ENCODE measurements around the gene MIOS.

The MIOS gene

GRCh38 chr7:7607010-7607409 lies 40.3 kb downstream of the MIOS start:
- TF ChIP-seq, protein P1, sequence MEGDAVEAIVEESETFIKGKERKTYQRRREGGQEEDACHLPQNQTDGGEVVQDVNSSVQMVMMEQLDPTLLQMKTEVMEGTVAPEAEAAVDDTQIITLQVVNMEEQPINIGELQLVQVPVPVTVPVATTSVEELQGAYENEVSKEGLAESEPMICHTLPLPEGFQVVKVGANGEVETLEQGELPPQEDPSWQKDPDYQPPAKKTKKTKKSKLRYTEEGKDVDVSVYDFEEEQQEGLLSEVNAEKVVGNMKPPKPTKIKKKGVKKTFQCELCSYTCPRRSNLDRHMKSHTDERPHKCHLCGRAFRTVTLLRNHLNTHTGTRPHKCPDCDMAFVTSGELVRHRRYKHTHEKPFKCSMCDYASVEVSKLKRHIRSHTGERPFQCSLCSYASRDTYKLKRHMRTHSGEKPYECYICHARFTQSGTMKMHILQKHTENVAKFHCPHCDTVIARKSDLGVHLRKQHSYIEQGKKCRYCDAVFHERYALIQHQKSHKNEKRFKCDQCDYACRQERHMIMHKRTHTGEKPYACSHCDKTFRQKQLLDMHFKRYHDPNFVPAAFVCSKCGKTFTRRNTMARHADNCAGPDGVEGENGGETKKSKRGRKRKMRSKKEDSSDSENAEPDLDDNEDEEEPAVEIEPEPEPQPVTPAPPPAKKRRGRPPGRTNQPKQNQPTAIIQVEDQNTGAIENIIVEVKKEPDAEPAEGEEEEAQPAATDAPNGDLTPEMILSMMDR (IDR thresholded peaks at IDR 0.05; ENCODE audit: low read depth, low read length), result no peak
- no peak overlapping the region for H3K4me3 ChIP-seq (ENCODE audit: low read depth, low read length)

- no peak overlapping the region for H3K4me3 ChIP-seq (ENCODE audit: low read depth, low read length)
- TF ChIP-seq, protein P1 (IDR thresholded peaks at IDR 0.05; ENCODE audit: low read depth, low read length), result no peak
Measured at GRCh38 chr7:7609330-7609729, 42.6 kb downstream of the MIOS start.

- H3K4me3 ChIP-seq (ENCODE audit: low read depth, low read length), result no peak overlapping the region
- TF ChIP-seq, protein P1 (IDR thresholded peaks at IDR 0.05; ENCODE audit: low read depth, low read length), result no peak
Measured at GRCh38 chr7:7612519-7612918, 45.8 kb downstream of the MIOS start.

- H3K4me3 ChIP-seq (ENCODE audit: low read depth, low read length), result no peak overlapping the region
- TF ChIP-seq, protein P1 (IDR thresholded peaks at IDR 0.05; ENCODE audit: low read depth, low read length), result no peak
Measured at GRCh38 chr7:7613210-7613609, 46.5 kb downstream of the MIOS start.

DNA sequence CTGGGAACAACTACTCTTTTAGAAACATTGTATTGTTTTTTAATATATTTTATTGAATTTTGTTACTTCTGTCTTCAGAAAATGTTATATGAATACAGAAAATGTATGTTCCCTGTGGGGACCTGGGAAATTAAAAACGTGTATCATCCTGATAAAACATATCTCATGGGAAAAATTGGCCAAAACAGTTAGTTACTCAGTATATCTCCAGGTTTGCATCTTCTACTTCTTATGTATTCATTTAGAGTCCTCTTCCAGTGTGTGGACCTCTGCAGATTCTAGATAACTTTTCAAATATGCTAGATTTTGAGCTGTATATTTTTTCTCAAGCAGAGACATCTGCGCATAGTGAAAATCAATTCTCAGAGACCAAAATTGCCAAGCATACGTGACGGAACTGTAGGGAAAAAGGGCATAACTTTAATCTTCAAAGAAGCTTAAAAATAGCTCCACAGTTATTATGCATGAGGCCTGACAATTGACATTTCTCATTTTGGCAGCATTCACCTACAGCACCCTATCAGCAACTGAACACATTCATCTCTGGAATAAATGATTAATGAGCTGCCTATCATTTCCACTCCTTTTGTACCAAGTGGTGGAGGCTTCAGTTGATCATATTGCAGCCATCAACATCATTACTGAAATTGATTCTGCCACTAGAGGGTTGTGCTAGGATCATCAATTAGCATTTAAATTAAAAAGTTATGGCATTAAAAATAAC lies 47.5 kb downstream of the MIOS start:
- TF ChIP-seq, protein P1 (IDR thresholded peaks at IDR 0.05; ENCODE audit: low read depth, low read length), result no peak

GRCh38 chr7:7617550-7617949 lies 50.9 kb downstream of the MIOS start:
- H3K4me3 ChIP-seq (ENCODE audit: low read depth, low read length), result no peak overlapping the region
- TF ChIP-seq, protein P1 (IDR thresholded peaks at IDR 0.05; ENCODE audit: low read depth, low read length), result no peak

More for the DNA sequence above, 47.5 kb downstream of the MIOS start:
- no peak overlapping the region for H3K4me3 ChIP-seq (ENCODE audit: low read depth, low read length)

DNA sequence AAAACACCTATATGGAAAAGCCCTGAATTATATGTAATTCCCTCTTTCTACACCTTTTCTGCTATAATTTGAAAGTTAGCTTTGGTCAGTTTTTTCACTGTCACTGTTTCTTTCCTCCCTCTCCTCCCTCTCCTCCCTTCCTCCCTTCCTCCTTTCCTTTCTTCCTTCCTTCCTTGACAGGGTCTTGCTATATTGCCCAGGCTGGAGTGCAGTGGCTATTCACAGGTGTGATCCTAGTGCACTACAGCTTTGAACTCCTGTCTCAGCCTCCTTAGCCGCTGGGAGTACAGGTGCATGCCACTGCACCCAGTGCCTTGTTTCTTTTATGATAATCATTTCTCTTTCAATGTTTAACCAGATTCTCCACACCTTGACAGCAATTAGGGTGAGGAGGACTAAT lies 51.7 kb downstream of the MIOS start:
- TF ChIP-seq, protein P1 (IDR thresholded peaks at IDR 0.05; ENCODE audit: low read depth, low read length), result no peak
- no peak overlapping the region for H3K4me3 ChIP-seq (ENCODE audit: low read depth, low read length)

Data from WI38 (cell line).